Measurements from ENCODE around the gene NKTR.

Gene NKTR

GRCh38 chr3:42688487-42689420 lies 88.3 kb downstream of the NKTR start:
- Histone ChIP-seq H3K9me3 (ENCODE audit: low read depth, low read length) (no peaks in the 10 kb centered on the region), H3K4me3 (no peak overlapping the region), H3K27ac (no peak overlapping the region), H3K36me3 (ENCODE audit: insufficient read depth, low read length) (no peaks in the 10 kb centered on the region), H3K9ac (ENCODE audit: insufficient read length) (no peak overlapping the region)
- TF ChIP-seq EZH2 (IDR thresholded peaks at IDR 0.05), result no peak
- no peak for TF ChIP-seq POLR2AphosphoS5 (IDR thresholded peaks at IDR 0.05; ENCODE audit: borderline replicate concordance, low read depth, low read length)
- TF ChIP-seq FOXP2 (optimal IDR thresholded peaks at IDR 0.05; ENCODE audit: control extremely low read depth, extremely low read length, insufficient read depth), result no peak
- no peak for DNase-seq (ENCODE audit: low read depth, low spot score)

DNA sequence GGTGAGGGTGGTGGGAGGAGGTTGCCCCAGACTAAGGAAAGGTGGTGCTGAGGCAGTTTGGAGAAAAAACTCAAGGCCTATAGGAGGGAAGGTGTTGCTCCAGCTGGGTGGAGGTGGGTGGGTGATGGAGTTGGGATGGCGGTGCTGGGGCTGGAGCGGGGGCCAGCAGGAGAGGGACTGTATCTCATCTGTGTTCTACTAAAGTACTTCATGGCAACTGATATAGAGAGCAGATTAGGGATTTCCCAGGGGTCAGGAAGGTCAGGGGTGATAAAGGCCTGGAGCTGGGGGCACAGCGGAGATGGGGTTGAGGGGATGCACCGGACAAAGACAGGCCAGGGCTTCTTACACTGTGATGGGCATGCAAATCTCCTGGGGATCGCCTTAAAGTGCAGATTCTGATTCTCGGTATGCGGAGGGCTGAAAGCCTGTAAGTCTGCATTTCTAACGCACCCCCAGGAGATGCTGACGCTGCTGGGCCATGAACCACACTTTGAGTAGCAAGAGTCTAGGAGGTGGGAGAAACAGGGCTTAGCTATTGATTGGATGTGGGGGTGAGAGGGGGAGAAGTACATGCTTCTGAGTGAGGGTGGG lies 89.0 kb downstream of the NKTR start:
- Histone ChIP-seq H3K4me3 (no peak overlapping the region), H3K9ac (ENCODE audit: insufficient read length) (no peak overlapping the region), H3K36me3 (ENCODE audit: insufficient read depth, low read length) (no peaks in the 10 kb centered on the region), H3K27ac (no peak overlapping the region), H3K9me3 (ENCODE audit: low read depth, low read length) (no peaks in the 10 kb centered on the region)
- no peak for DNase-seq (ENCODE audit: low read depth, low spot score)
- TF ChIP-seq EZH2 (IDR thresholded peaks at IDR 0.05) (no peak), POLR2AphosphoS5 (IDR thresholded peaks at IDR 0.05; ENCODE audit: borderline replicate concordance, low read depth, low read length) (no peak), FOXP2 (optimal IDR thresholded peaks at IDR 0.05; ENCODE audit: control extremely low read depth, extremely low read length, insufficient read depth) (no peak)

- DNase-seq (ENCODE audit: low read depth, low spot score), result no peak
- TF ChIP-seq FOXP2 (optimal IDR thresholded peaks at IDR 0.05; ENCODE audit: control extremely low read depth, extremely low read length, insufficient read depth) (no peak), POLR2AphosphoS5 (IDR thresholded peaks at IDR 0.05; ENCODE audit: borderline replicate concordance, low read depth, low read length) (no peak), EZH2 (IDR thresholded peaks at IDR 0.05) (no peak)
- Histone ChIP-seq H3K36me3 (ENCODE audit: insufficient read depth, low read length) (no peaks in the 10 kb centered on the region), H3K9ac (ENCODE audit: insufficient read length) (no peak overlapping the region), H3K27ac (no peak overlapping the region), H3K4me3 (no peak overlapping the region), H3K9me3 (ENCODE audit: low read depth, low read length) (no peaks in the 10 kb centered on the region)
These were observed 89.7 kb downstream of the NKTR start for GRCh38 chr3:42690191-42690590.

DNA sequence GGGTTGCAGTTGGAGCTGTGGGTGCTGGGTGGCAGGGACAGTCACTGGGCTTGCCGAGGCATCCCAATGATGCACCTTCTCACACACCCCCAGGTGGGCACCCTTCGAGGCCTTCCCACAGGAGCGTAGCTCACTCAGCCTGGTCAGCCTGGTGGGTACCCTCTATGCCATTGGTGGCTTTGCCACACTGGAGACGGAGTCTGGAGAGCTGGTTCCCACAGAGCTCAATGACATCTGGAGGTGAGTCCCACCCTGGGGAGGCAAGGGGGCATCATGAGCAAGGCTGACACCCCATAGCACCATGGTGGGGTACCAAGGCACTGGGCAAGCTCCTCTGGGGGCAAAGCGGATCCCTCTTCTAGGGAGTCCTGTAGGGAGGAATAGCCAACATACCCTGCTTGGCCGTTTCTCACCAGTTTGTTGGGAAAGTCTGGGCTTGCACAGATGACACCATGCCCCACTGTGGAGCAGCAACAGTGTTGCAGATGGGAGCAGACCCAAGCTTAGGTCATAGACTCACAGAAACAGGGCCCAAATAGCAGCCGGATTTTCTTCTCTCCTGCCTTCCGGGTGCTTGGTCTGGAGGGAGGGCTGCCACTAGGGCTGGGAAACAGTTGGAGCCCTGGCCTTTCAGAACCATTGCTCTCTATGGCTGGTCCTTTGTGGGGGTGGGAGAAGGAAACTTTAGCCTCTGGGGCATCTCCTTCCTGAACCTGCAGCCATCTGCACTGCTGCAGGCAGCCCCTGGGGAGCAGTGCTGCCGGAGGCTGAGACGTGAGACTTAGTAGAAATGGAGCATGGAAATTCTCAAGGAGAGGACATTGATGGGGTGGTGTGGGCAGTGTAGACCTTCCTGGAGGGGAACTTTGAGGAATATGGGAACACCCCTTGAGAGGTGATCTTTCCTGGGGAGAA lies 90.5 kb downstream of the NKTR start:
- TF ChIP-seq POLR2AphosphoS5 (IDR thresholded peaks at IDR 0.05; ENCODE audit: borderline replicate concordance, low read depth, low read length) (no peak), FOXP2 (optimal IDR thresholded peaks at IDR 0.05; ENCODE audit: control extremely low read depth, extremely low read length, insufficient read depth) (no peak), EZH2 (IDR thresholded peaks at IDR 0.05) (no peak)
- Histone ChIP-seq H3K9me3 (ENCODE audit: low read depth, low read length) (no peaks in the 10 kb centered on the region), H3K9ac (ENCODE audit: insufficient read length) (no peak overlapping the region), H3K4me3 (no peak overlapping the region), H3K27ac (no peak overlapping the region), H3K36me3 (ENCODE audit: insufficient read depth, low read length) (no peaks in the 10 kb centered on the region)
- DNase-seq (ENCODE audit: low read depth, low spot score), result no peak

DNA sequence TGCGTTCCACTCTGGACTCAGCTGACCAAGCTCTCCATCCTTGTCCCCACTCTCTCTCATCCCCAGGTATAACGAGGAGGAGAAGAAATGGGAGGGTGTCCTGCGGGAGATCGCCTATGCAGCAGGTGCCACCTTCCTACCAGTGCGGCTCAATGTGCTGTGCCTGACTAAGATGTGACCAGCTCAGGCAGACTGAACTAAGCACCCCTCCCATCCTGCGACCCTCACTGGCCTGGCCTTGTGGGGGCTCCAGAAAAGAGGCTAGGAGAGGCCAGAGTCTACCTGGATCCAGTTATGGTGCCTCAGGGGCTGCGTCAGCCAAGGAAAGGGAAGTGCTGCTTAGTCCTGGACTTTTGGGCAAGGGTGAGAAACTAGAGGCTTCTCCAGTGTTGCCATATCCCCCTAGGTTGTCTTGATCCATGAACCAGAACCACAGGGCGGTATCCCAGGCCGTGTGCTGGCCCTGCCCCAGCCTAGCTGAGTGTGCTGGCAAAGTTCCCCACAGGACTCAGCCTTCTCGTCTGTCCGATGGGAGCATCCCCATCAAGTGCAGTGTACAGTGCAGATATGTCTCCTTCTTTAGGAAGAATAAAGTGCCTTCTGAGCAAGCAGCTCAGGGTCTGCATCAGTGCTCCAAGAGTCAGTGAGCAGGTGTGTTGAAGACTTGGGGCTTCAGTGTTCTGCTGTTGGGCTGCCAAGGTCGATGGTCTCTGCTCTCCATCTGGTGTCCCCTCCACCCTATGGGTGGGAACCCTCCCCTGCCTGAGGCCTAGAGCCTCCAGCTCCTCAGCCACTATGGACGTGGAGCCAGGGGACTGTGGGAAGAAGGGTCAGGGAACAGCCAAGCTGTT lies 91.6 kb downstream of the NKTR start:
- no peak overlapping the region for H3K27ac ChIP-seq
- no peak for DNase-seq (ENCODE audit: low read depth, low spot score)
- H3K9ac ChIP-seq (ENCODE audit: insufficient read length), result no peak overlapping the region
- H3K4me3 ChIP-seq, result no peak overlapping the region
- no peaks in the 10 kb centered on the region for H3K36me3 ChIP-seq (ENCODE audit: insufficient read depth, low read length)
- H3K9me3 ChIP-seq (ENCODE audit: low read depth, low read length), result no peaks in the 10 kb centered on the region
- TF ChIP-seq FOXP2 (optimal IDR thresholded peaks at IDR 0.05; ENCODE audit: control extremely low read depth, extremely low read length, insufficient read depth) (no peak), EZH2 (IDR thresholded peaks at IDR 0.05) (no peak), POLR2AphosphoS5 (IDR thresholded peaks at IDR 0.05; ENCODE audit: borderline replicate concordance, low read depth, low read length) (no peak)

- Histone ChIP-seq H3K4me3 (no peak overlapping the region), H3K27ac (no peak overlapping the region), H3K9ac (ENCODE audit: insufficient read length) (no peak overlapping the region), H3K9me3 (ENCODE audit: low read depth, low read length) (no peaks in the 10 kb centered on the region), H3K36me3 (ENCODE audit: insufficient read depth, low read length) (no peaks in the 10 kb centered on the region)
- TF ChIP-seq POLR2AphosphoS5 (IDR thresholded peaks at IDR 0.05; ENCODE audit: borderline replicate concordance, low read depth, low read length) (no peak), EZH2 (IDR thresholded peaks at IDR 0.05) (no peak), FOXP2 (optimal IDR thresholded peaks at IDR 0.05; ENCODE audit: control extremely low read depth, extremely low read length, insufficient read depth) (no peak)
- DNase-seq (ENCODE audit: low read depth, low spot score), result no peak
These were observed 92.4 kb downstream of the NKTR start for GRCh38 chr3:42692667-42693529.

DNA sequence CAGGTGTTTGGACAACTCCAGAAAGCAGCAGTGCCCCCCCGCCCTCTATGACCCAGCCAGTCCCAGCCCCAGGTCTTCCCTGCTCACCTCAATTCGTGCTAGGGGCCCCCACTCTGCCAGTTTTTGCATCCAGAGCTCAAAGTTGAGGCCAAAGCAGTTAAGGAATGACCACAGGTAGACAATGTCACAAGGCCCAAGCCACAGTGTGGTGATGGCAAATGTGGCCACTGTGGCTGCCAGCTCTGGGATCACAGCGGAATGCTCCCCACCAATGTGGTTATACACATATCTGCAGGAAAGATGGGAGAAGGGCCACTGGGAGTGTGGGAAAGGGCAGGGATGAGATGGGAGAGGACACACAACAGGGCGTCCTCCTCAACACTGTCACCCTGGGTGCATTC lies 93.0 kb downstream of the NKTR start:
- H3K9ac ChIP-seq (ENCODE audit: insufficient read length), result no peak overlapping the region
- no peak for DNase-seq (ENCODE audit: low read depth, low spot score)
- no peaks in the 10 kb centered on the region for H3K36me3 ChIP-seq (ENCODE audit: insufficient read depth, low read length)
- no peak for TF ChIP-seq POLR2AphosphoS5 (IDR thresholded peaks at IDR 0.05; ENCODE audit: borderline replicate concordance, low read depth, low read length)
- H3K4me3 ChIP-seq, result no peak overlapping the region
- no peak overlapping the region for H3K27ac ChIP-seq
- H3K9me3 ChIP-seq (ENCODE audit: low read depth, low read length), result no peaks in the 10 kb centered on the region
